H1 (cell line): ENCODE results near the gene RASD2. TPM values are rescaled to one million over a fixed set of nuclear protein-coding genes. Genes with fewer than 3 reads are reported as not detected.

Source experiments
- CTCF ChIP-seq, 3 experiments: IDR thresholded peaks; 1 replicate in 2 of 3; 2 replicates in 1 of 3; pipeline versions ENCODE4 v1.5.1 to v1.6.1; 2011; ENCODE audit warnings: low read length in 3 of 3, mild to moderate bottlenecking in 3 of 3, inconsistent platforms in 2 of 3, low read depth in 1 of 3, moderate library complexity in 1 of 3; ENCODE audit not compliant: insufficient read depth in 1 of 3; ENCODE audit errors: control extremely low read depth in 1 of 3
- EP300 ChIP-seq, 2 experiments: IDR thresholded peaks; 1 replicate in 1 of 2; 2 replicates in 1 of 2; pipeline ENCODE4 v1.6.1; 2011 to 2012; ENCODE audit warnings: low read depth in 2 of 2, low read length in 2 of 2, mild to moderate bottlenecking in 2 of 2, borderline replicate concordance in 1 of 2, inconsistent platforms in 1 of 2, moderate library complexity in 1 of 2
- KDM1A ChIP-seq: fragments of 200-600, 300-600 bp; sonication (generic); IDR thresholded peaks from 2 replicates; pipeline ENCODE4 v1.7.1; 2016; ENCODE audit warnings: mild to moderate bottlenecking, low read length, borderline replicate concordance
- NANOG ChIP-seq: IDR thresholded peaks from 2 replicates; pipeline ENCODE4 v1.6.1; 2011; ENCODE audit warnings: low read length, low read depth, mild to moderate bottlenecking, inconsistent platforms; ENCODE audit not compliant: insufficient read depth, poor library complexity, severe bottlenecking
- SAP30 ChIP-seq: fragments of 300-600 bp; sonication (generic); IDR thresholded peaks from 2 replicates; pipeline ENCODE4 v1.7.1; 2012; ENCODE audit warnings: low read length, moderate library complexity, mild to moderate bottlenecking, inconsistent platforms; ENCODE audit not compliant: insufficient read depth, insufficient replicate concordance
- SP1 ChIP-seq: IDR thresholded peaks from 2 replicates; pipeline ENCODE4 v1.6.1; 2011; ENCODE audit warnings: low read depth, low read length
- USF2 ChIP-seq: IDR thresholded peaks from 2 replicates; pipeline ENCODE4 v1.6.1; 2011; ENCODE audit warnings: low read length, improper control_type of control experiment
- polyA plus RNA-seq, 7 experiments: library from polyadenylated mRNA; depleted of rRNA in 3 of 7; stranded (reverse) in 5 of 7; unstranded in 2 of 7; fragments of >200 nt in 5 of 7; fragments of 200-250 nt in 2 of 7; gene quantifications; 1 replicate in 5 of 7; 2 replicates in 1 of 7; 4 replicates in 1 of 7; pipeline versions ENCODE4 v1.2.1 to v1.2.3, GENCODE V29; 2011 to 2013; ENCODE audit warnings: missing spikeins in 2 of 7, mixed read lengths in 2 of 7
- total RNA-seq: library from RNA; stranded (reverse); fragmentation: NEBNext Ultra II Directional; extraction: Animal tissue kit (Norgen Biotek cat#: 25700); gene quantifications from 2 replicates; pipeline ENCODE4 v1.2.1, GENCODE V29; 2021

The RASD2 gene
- total and polyA plus RNA-seq, 2 of the 8 experiments (the other 6 are each of a cell fraction or from before 2014, with no cell fraction given) = 1.9 to 5.1 TPM

GRCh38 chr22:35572556-35572955 lies 31.9 kb downstream of the RASD2 start (continued):
- TF ChIP-seq USF2 (no peak), SAP30 (no peak), SP1 (no peak), EP300 (IDR thresholded peaks at IDR 0.05; ENCODE audit: borderline replicate concordance in 1 of 2, low read depth in 2 of 2, low read length in 2 of 2) (no peak), KDM1A (no peak), CTCF (IDR thresholded peaks at IDR 0.05; ENCODE audit: control extremely low read depth in 1 of 3, insufficient read depth in 1 of 3, low read depth in 1 of 3, low read length in 3 of 3) (no peak), NANOG (no peak)
